NCI-H510A treated with DMSO at 0.1 percent for 48 hours (cell line): ENCODE results near the gene KHK.

Experiments used
- DNase-seq: peaks from one replicate; lab custom pipeline; 2025; lab: John Stamatoyannopoulos, UW

Gene KHK

DNA sequence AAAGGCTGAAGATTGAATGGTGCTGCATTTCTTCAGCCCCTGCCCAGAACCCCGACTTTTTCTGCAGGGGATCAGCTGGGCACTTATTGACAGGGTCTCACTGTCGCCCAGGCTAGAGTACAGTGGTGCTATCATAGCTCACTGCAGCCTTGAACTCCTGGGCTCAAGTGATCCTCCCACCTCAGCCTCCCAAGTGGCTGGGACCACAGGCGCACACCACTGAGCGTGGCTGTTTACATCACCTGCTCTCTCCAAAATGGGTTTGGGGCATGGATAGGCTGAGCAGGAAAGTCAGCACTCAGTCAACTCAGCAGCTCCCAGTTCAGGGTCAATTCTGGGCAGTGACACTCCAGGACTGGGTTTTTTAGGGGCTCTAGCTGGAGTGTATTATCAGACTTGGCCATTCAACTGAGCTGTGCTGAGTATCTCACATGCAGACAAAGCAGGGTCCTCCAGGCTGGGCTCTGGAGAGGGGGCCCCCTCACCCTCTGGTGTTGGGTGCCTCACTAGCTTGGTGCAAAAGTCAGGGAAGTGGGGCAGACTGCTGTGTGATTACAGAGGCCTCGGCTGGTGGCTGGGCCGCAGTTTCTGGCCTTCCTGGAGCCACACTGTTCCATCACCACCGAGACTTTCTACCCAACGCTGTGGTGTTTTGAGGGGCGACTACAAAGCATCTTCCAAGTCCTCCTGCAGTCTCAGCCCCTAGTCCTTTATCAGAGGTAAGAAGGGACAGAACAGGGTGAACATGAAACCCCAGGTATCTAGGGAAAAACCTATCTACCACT, 41.5 kb downstream of the KHK start:
- no peak for DNase-seq

- DNase-seq, result no peak
Measured at GRCh38 chr2:27128668-27129571, 42.3 kb downstream of the KHK start.

GRCh38 chr2:27130396-27130795, 43.8 kb downstream of the KHK start:
- no peak for DNase-seq

DNA sequence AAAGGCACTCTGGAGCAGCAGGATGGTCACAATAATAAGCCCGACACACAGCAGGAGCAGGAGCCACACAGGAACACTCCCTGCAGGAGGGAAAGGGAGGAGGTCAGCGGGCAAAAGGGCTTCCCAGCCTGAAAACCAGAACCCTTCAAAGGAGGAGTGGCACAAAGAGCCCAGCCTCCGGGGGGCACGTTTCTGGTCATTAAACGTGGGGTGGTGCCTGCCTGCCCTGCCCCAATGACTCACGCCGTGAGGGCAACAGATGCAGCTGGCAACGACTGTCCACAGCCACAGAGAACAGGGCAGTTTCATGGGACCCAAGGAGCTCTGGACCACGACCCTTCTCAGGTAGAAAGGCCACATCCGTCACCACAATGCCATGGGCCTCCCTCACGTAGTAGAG, 44.9 kb downstream of the KHK start:
- DNase-seq, result no peak

GRCh38 chr2:27133195-27133875, 46.8 kb downstream of the KHK start:
- no peak for DNase-seq

GRCh38 chr2:27133905-27134780, 47.6 kb downstream of the KHK start, which contains the start of gene PREB:
TSS of gene PREB (minus strand) at chr2:27134636. CDS start at chr2:27134421, 215 bp downstream.
- DNase-seq, result peak; percentile 94

- DNase-seq, result no peak
Measured at GRCh38 chr2:27134781-27135477, 48.4 kb downstream of the KHK start.

DNA sequence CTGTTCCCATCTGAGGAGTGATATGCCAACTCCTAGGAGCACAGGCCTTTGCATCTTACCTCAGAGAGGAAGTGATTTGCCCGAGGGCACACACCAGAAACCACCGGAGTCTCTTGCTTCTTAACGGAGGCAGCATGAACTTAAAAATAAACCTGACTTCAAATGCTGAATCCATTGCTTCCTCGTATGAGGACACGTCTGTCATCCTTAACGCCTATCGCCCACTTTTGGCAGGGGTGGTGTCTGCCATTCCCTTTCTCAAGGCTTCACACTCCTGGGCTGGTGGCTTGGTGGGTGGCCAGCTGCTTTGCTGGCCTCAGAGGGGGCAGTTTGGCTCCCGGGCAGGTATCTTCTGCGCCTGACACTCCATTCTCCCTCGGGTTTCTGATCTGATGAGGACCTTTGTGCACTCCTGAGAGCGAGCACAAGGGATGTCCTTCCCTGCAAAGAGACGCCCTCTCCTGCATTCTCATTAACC, 48.9 kb downstream of the KHK start:
- DNase-seq, result no peak

DNA sequence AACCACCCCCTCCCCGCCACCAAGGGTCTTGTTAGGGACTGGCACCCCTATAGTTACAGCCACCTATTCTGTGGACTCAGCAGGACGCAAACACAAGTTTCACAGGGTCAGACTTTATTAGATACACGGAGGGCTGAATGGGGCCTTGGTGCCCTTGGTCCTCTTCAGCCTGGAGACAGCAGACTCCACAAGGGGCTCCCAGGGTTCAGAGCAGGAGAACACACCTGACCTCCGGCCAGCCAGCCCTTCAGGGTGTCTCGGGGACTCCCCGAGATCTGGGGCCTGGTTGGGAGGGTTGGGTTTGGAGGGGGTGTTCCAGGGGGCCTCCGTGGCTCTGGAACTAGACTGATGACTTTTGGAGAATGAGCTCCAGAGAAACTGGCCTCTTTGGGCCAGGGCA, 50.2 kb downstream of the KHK start:
- no peak for DNase-seq

DNA sequence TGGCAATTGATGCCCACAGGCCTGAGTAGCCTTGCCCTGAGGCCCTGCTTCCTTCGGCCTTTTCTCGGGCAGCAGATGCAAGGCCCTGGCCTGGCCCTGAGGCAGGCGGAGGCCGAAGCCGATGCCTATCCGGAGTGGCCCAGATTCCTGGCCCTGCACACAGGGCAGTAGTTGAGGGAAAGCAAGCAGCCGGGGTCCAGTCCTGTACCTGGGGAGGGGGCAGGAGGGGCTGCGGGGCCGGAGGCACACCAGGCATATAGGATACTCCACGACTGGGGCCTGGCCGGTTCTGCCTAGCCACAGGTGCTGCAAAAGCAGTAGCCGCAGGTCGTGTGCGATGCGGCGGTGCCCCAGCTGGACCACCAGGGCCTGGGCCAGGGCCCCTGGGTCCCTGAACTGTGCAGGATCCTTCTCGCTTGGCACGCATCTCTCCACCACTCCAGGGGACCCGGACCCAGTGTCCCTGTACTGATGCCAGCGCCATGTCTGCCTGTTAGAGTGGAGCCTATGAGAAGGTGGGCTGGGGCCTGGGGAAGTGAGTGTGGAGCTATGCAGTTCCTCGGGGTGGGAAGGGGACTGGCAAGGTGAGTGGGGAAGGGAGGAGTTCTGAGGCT, 50.9 kb downstream of the KHK start:
- no peak for DNase-seq

- no peak for DNase-seq
Measured at GRCh38 chr2:27138111-27138510, 51.5 kb downstream of the KHK start.

- no peak for DNase-seq
Measured at GRCh38 chr2:27139310-27139709, 52.7 kb downstream of the KHK start, which contains the start of gene PRR30. TSS of gene PRR30 (minus strand) at chr2:27139410. CDS start at chr2:27138329, 1,081 bp downstream.

DNA sequence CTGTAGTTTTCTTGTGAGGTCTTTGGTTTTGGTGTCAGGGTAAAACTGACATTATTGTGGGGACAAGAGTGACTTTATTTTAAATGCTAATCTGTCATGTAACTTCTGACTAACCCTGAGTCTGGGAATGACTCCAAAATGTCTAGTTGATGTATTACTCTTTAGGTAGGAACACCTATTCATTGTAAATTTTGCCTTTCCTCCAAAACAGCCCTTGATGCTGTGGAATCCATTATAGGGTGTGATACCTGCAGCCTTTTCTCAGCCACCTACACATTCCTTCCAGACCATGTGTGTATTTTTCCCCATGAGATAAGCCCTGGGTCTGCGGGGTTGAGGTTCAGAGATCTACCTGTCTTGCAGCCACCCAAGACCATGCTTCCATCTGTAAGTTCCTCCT, 56.7 kb downstream of the KHK start:
- no peak for DNase-seq

DNA sequence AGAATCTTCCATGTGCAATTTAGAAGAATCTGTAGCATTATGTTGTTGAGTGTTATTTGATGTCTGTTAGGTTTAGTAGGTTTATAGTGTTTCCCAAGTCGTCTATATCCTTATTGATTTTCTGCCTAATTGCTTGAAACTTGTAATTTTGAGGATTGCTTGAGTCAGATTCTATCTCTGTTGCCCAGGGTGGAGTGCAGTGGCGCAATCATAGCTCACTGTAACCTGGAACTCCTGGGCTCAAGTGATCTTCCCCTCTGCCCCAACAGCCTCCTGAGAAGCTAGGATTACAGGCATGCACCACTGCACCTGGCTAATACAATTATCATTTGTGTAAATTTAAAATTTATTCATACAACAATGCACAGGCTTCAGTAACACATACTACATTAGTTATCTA, 59.1 kb downstream of the KHK start:
- no peak for DNase-seq

DNA sequence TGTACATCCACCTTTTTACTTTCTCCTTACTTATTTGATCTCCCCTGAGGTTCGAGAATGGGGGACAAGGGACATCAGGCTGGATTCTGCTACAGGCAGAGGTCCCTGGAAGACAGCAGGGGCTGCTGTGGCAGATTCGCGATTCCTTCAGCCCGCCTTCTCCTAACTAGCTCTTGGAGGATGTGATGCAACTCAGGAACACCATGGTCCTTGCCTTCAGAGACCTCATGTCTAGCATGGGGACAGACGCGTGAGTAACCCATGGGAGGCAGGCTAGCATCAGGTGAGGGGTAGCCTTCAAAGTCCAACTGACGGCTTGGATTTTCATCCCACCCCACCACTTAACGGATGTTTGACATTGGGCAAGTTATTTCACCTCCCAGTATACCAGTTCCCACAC, 61.4 kb downstream of the KHK start:
- DNase-seq, result no peak

- DNase-seq, result no peak
Measured at GRCh38 chr2:27148801-27149439, 62.3 kb downstream of the KHK start, which contains the start of gene TCF23. TSS of gene TCF23 (plus strand) at chr2:27149004. CDS start at chr2:27149134, 130 bp downstream.

GRCh38 chr2:27149570-27150405, 63.2 kb downstream of the KHK start:
- no peak for DNase-seq
